ENCODE data around the gene LRRC32.

The LRRC32 gene

GRCh38 chr11:76683161-76684095, 12.9 kb upstream of the LRRC32 start:
- TF ChIP-seq, protein P1, sequence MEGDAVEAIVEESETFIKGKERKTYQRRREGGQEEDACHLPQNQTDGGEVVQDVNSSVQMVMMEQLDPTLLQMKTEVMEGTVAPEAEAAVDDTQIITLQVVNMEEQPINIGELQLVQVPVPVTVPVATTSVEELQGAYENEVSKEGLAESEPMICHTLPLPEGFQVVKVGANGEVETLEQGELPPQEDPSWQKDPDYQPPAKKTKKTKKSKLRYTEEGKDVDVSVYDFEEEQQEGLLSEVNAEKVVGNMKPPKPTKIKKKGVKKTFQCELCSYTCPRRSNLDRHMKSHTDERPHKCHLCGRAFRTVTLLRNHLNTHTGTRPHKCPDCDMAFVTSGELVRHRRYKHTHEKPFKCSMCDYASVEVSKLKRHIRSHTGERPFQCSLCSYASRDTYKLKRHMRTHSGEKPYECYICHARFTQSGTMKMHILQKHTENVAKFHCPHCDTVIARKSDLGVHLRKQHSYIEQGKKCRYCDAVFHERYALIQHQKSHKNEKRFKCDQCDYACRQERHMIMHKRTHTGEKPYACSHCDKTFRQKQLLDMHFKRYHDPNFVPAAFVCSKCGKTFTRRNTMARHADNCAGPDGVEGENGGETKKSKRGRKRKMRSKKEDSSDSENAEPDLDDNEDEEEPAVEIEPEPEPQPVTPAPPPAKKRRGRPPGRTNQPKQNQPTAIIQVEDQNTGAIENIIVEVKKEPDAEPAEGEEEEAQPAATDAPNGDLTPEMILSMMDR (IDR thresholded peaks at IDR 0.05), result no peak

DNA sequence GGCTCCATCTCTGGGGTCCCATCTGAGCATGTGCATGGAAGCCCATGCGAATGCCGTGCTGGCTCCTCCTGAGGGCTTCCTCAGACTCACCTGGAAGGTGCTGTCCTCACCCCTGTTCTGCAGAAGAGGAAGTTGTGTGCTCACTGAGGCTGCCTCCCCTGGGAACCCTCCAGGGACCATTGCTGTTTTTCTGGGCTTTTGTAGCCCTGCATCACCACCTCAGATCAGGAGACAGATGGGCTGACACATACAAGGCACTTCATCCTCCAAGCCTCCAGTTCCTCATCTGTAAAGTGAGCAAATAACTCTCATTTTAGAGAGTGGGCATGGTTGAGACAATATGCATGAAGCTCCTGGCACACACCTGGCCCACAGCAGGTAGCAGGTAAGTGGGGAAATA, 12.1 kb upstream of the LRRC32 start:
- TF ChIP-seq, protein P1 (IDR thresholded peaks at IDR 0.05), result no peak

DNA sequence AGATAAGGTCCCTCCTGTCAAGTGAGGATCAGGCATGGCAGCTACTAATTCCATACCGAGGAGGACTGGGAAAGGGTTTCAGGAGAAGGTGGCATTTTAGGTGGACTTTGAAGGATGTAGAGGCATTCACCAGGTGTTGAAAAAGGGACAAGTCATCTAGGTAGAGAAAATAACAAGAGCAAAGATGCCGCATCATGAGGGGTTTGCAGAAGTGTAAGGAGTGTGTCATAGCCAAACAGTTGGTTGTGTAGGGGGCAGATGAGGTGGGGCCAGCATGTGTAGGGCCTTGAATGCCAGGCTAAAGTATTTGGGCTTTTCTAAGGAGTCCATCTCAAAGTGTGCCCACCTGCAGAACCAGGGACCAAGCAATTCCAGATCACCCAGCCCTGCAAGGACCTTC, 11.6 kb upstream of the LRRC32 start:
- TF ChIP-seq, protein P1 (IDR thresholded peaks at IDR 0.05), result no peak

GRCh38 chr11:76680518-76681425, 10.2 kb upstream of the LRRC32 start:
- TF ChIP-seq, protein P1 (IDR thresholded peaks at IDR 0.05), result peak; percentile 88

- TF ChIP-seq, protein P1 (IDR thresholded peaks at IDR 0.05), result no peak
Observed at GRCh38 chr11:76678321-76678720, 7.8 kb upstream of the LRRC32 start.

GRCh38 chr11:76677458-76677765, 6.9 kb upstream of the LRRC32 start:
- TF ChIP-seq, protein P1 (IDR thresholded peaks at IDR 0.05), result no peak

DNA sequence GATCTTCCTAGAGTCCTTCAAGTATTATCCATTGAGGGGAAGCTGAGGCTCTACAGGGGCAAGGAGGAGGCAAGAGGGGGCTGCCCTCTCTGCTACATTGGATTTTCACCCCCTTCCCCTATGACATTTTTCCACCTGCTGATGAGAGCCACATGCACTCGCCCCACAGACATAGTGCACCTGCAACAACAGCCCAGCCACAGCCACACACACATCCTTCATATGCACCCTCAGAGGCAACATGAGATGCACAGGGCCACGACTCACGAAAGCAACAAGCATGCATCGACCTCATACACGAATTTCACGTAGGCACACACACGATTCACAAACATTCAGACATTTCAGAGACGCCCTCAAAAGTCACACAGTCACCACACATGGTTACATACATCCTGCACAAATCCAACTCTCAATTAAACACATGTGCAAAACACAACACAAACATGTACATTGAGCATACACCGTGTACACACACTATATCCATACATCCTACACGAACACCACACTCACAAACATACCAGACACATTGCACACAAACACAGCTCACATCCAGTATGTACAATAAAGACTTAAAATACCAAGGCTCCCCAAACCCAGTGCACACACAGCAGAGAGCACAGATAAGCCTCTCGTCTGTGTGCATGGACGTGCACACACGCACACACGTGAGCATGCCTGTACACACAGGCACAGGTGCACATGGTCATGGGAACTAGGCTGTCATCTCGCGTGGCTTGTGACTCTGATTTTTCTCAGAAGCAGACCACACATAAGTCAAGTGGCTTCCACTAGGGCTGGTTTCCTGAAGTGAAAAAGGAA, 6.3 kb upstream of the LRRC32 start:
- TF ChIP-seq, protein P1 (IDR thresholded peaks at IDR 0.05), result no peak

Measured in LNCAP (cell line).